ENCODE results near the gene GPR50. TPM values are rescaled to one million over a fixed set of nuclear protein-coding genes. Genes with fewer than 3 reads are reported as not detected.

Gene GPR50
- total RNA-seq, 1 experiment from 2014 or later, result not detected

Small RNAs within 50 kb of the gene (microRNA-seq; reads per million reads assigned to microRNA genes)
- gene MIR4330 (ENCODE audit: borderline number of aligned reads), result not detected

Other genes starting within 250 kb of the GPR50 start
- gene HMGB3, start 193.2 kb upstream of the GPR50 start, total RNA-seq (2021; ENCODE audit: unreplicated experiment), result 116 TPM
- 45.1 TPM for gene VMA21, start 220.6 kb downstream of the GPR50 start, total RNA-seq (2021; ENCODE audit: unreplicated experiment)

All from HCT116 (cell line).